GM21717 (cell line): ENCODE measurements around the gene LRMDA.
"Not testable (repeated sequence)": the region's sequence is repeated elsewhere in the genome, so short reads cannot be mapped to it uniquely, and the experiment has no call there.

ENCODE experiments used
- ATAC-seq: cut with Tn5 transposase; IDR thresholded peaks from one replicate; pipeline ENCODE4 v1.9.1; 2021; ENCODE audit warnings: mild to moderate bottlenecking, moderate library complexity; ENCODE audit not compliant: unreplicated experiment

The LRMDA gene

GRCh38 chr10:75502389-75502788 lies 71.0 kb downstream of the LRMDA start:
- no peak for ATAC-seq

GRCh38 chr10:75502838-75503237 lies 71.4 kb downstream of the LRMDA start:
- ATAC-seq, result no peak

- ATAC-seq, result no peak
These were observed 73.9 kb downstream of the LRMDA start for GRCh38 chr10:75505293-75505692.

GRCh38 chr10:75505840-75506506 lies 74.5 kb downstream of the LRMDA start:
- ATAC-seq, result no peak

- no peak for ATAC-seq
These were observed 75.5 kb downstream of the LRMDA start for GRCh38 chr10:75506930-75507329.

GRCh38 chr10:75507469-75507868 lies 76.0 kb downstream of the LRMDA start:
- ATAC-seq, result no peak

GRCh38 chr10:75508239-75508813 lies 76.9 kb downstream of the LRMDA start:
- no peak for ATAC-seq

GRCh38 chr10:75508814-75509306 lies 77.4 kb downstream of the LRMDA start:
- ATAC-seq, result no peak

GRCh38 chr10:75509706-75510105 lies 78.3 kb downstream of the LRMDA start:
- no peak for ATAC-seq

GRCh38 chr10:75511011-75511410 lies 79.6 kb downstream of the LRMDA start:
- ATAC-seq, result no peak

GRCh38 chr10:75512203-75512933 lies 80.9 kb downstream of the LRMDA start:
- ATAC-seq, result no peak

GRCh38 chr10:75513292-75513885 lies 82.0 kb downstream of the LRMDA start:
- ATAC-seq, result no peak

- ATAC-seq, result no peak
These were observed 83.4 kb downstream of the LRMDA start for GRCh38 chr10:75514830-75515229.

- ATAC-seq, result not testable (repeated sequence)
These were observed 84.7 kb downstream of the LRMDA start for GRCh38 chr10:75516154-75516553.

- ATAC-seq, result not testable (repeated sequence)
These were observed 87.8 kb downstream of the LRMDA start for GRCh38 chr10:75519213-75519612.

GRCh38 chr10:75521194-75521829 lies 89.9 kb downstream of the LRMDA start:
- not testable (repeated sequence) for ATAC-seq

- ATAC-seq, result no peak
These were observed 93.6 kb downstream of the LRMDA start for GRCh38 chr10:75525067-75525466.

GRCh38 chr10:75525646-75526045 lies 94.2 kb downstream of the LRMDA start:
- ATAC-seq, result no peak

GRCh38 chr10:75527542-75527941 lies 96.1 kb downstream of the LRMDA start:
- ATAC-seq, result no peak

- ATAC-seq, result no peak
These were observed 97.0 kb downstream of the LRMDA start for GRCh38 chr10:75528392-75528791.

- ATAC-seq, result no peak
These were observed 98.9 kb downstream of the LRMDA start for GRCh38 chr10:75530299-75530698.
